ENCODE data around the gene NEURL1B.

- no peak for TF ChIP-seq REST (IDR thresholded peaks at IDR 0.05; ENCODE audit: insufficient replicate concordance, low read depth)
- no peak for TF ChIP-seq CTCF (IDR thresholded peaks at IDR 0.05; ENCODE audit: insufficient read depth, low read length)
- no peak for TF ChIP-seq GABPA (IDR thresholded peaks at IDR 0.05; ENCODE audit: low read depth)
- no peak for TF ChIP-seq POLR2AphosphoS5 (IDR thresholded peaks at IDR 0.05; ENCODE audit: low read depth)
These were observed 38.7 kb downstream of the NEURL1B start for GRCh38 chr5:172679628-172680212.

Data from HL-60 (cell line).